ENCODE measurements around the gene LDAF1. TPM values are rescaled to one million over a fixed set of nuclear protein-coding genes. Genes with fewer than 3 reads are reported as not detected.
A peak's percentile ranks its signal among the peaks of the same experiment; 100 is the strongest.

Gene LDAF1
- total and polyA plus RNA-seq, 2 donors (not counting 1 experiment from before 2014, with no cell fraction given): 36.3 to 123 TPM

- no peak overlapping the region for H3K27ac ChIP-seq (ENCODE audit: insufficient read depth, low read length)
- no peak overlapping the region for H3K9ac ChIP-seq (ENCODE audit: insufficient read depth, low read length)
- H3K36me3 ChIP-seq (ENCODE audit: control insufficient read depth, insufficient read depth, low read length): no peaks in the 10 kb centered on the region
- no peaks in the 10 kb centered on the region for H3K9me3 ChIP-seq (ENCODE audit: control insufficient read depth, insufficient read depth, low read depth, low read length)
- peaks cover 17% of the 10 kb centered on the region for H3K4me1 ChIP-seq (ENCODE audit: control insufficient read depth, extremely low read depth, insufficient read depth, low read length)
- H4K20me1 ChIP-seq (ENCODE audit: control insufficient read depth, extremely low read depth, insufficient read depth, low read length): no peaks in the 10 kb centered on the region
- peak overlapping the region; percentile 93 for H3K4me2 ChIP-seq (ENCODE audit: extremely low read depth, insufficient read depth, low read length)
- H3K79me2 ChIP-seq (ENCODE audit: control insufficient read depth, insufficient read depth, low read length): no peaks in the 10 kb centered on the region
- no peak for TF ChIP-seq EZH2 (IDR thresholded peaks at IDR 0.05; ENCODE audit: low read length, missing control alignments)
- TF ChIP-seq CTCF (conservative IDR thresholded peaks at IDR 0.05 in 1 of 2, IDR thresholded peaks at IDR 0.05 in 1 of 2; ENCODE audit: low read depth in 1 of 2, low read length in 2 of 2): no peak
- peak in 1 of 2 donors; percentile 10 for DNase-seq (ENCODE audit: low read depth in 2 of 2)
- H3K27me3 ChIP-seq (ENCODE audit: control insufficient read depth, insufficient read depth, low read length): no peaks in the 10 kb centered on the region
- peak overlapping the region; percentile 61 to 82 (median 69) for H3K4me3 ChIP-seq (replicated peaks in 1 of 4; ENCODE audit: control extremely low read depth in 1 of 4, insufficient read depth in 1 of 4, low read depth in 3 of 4, low read length in 4 of 4)
- H2AFZ ChIP-seq (ENCODE audit: low read length): peak overlapping the region; percentile 56
These were observed 942 bp downstream of the LDAF1 start for GRCh38 chr16:21159281-21159951.

GRCh38 chr16:21160276-21160675 is 1.8 kb downstream of the LDAF1 start:
- no peak overlapping the region for H3K9ac ChIP-seq (ENCODE audit: insufficient read depth, low read length)
- DNase-seq (ENCODE audit: low read depth in 2 of 2): no peak
- no peaks in the 10 kb centered on the region for H3K27me3 ChIP-seq (ENCODE audit: control insufficient read depth, insufficient read depth, low read length)
- no peak overlapping the region for H3K27ac ChIP-seq (ENCODE audit: insufficient read depth, low read length)
- H3K4me2 ChIP-seq (ENCODE audit: extremely low read depth, insufficient read depth, low read length): no peak overlapping the region
- peaks cover 17% of the 10 kb centered on the region for H3K4me1 ChIP-seq (ENCODE audit: control insufficient read depth, extremely low read depth, insufficient read depth, low read length)
- TF ChIP-seq CTCF (conservative IDR thresholded peaks at IDR 0.05 in 1 of 2, IDR thresholded peaks at IDR 0.05 in 1 of 2; ENCODE audit: low read depth in 1 of 2, low read length in 2 of 2) (no peak), EZH2 (IDR thresholded peaks at IDR 0.05; ENCODE audit: low read length, missing control alignments) (no peak)
- no peak overlapping the region for H2AFZ ChIP-seq (ENCODE audit: low read length)
- no peaks in the 10 kb centered on the region for H3K9me3 ChIP-seq (ENCODE audit: control insufficient read depth, insufficient read depth, low read depth, low read length)
- peak overlapping the region in 1 of 4 experiments; percentile 82 for H3K4me3 ChIP-seq (replicated peaks in 1 of 4; ENCODE audit: control extremely low read depth in 1 of 4, insufficient read depth in 1 of 4, low read depth in 3 of 4, low read length in 4 of 4)
- no peaks in the 10 kb centered on the region for H4K20me1 ChIP-seq (ENCODE audit: control insufficient read depth, extremely low read depth, insufficient read depth, low read length)
- H3K36me3 ChIP-seq (ENCODE audit: control insufficient read depth, insufficient read depth, low read length): no peaks in the 10 kb centered on the region
- no peaks in the 10 kb centered on the region for H3K79me2 ChIP-seq (ENCODE audit: control insufficient read depth, insufficient read depth, low read length)

GRCh38 chr16:21161211-21161610 is 2.7 kb downstream of the LDAF1 start:
- Histone ChIP-seq H3K4me2 (ENCODE audit: extremely low read depth, insufficient read depth, low read length) (no peak overlapping the region), H3K36me3 (ENCODE audit: control insufficient read depth, insufficient read depth, low read length) (no peaks in the 10 kb centered on the region), H3K4me3 (replicated peaks in 1 of 4; ENCODE audit: control extremely low read depth in 1 of 4, insufficient read depth in 1 of 4, low read depth in 3 of 4, low read length in 4 of 4) (no peak overlapping the region), H2AFZ (ENCODE audit: low read length) (no peak overlapping the region), H3K79me2 (ENCODE audit: control insufficient read depth, insufficient read depth, low read length) (no peaks in the 10 kb centered on the region), H3K9me3 (ENCODE audit: control insufficient read depth, insufficient read depth, low read depth, low read length) (no peaks in the 10 kb centered on the region), H3K4me1 (ENCODE audit: control insufficient read depth, extremely low read depth, insufficient read depth, low read length) (peaks cover 17% of the 10 kb centered on the region), H4K20me1 (ENCODE audit: control insufficient read depth, extremely low read depth, insufficient read depth, low read length) (no peaks in the 10 kb centered on the region), H3K9ac (ENCODE audit: insufficient read depth, low read length) (no peak overlapping the region), H3K27ac (ENCODE audit: insufficient read depth, low read length) (no peak overlapping the region), H3K27me3 (ENCODE audit: control insufficient read depth, insufficient read depth, low read length) (no peaks in the 10 kb centered on the region)
- no peak for DNase-seq (ENCODE audit: low read depth in 2 of 2)
- TF ChIP-seq EZH2 (IDR thresholded peaks at IDR 0.05; ENCODE audit: low read length, missing control alignments) (no peak), CTCF (conservative IDR thresholded peaks at IDR 0.05 in 1 of 2, IDR thresholded peaks at IDR 0.05 in 1 of 2; ENCODE audit: low read depth in 1 of 2, low read length in 2 of 2) (no peak)
